GM21447 (cell line): ENCODE measurements around the gene SLC6A18.
"Not testable (repeated sequence)": the region's sequence is repeated elsewhere in the genome, so short reads cannot be mapped to it uniquely, and the experiment has no call there.

Experiments used
- ATAC-seq: cut with Tn5 transposase; IDR thresholded peaks from one replicate; pipeline ENCODE4 v1.9.1; 2021; ENCODE audit not compliant: unreplicated experiment

SLC6A18 gene

DNA sequence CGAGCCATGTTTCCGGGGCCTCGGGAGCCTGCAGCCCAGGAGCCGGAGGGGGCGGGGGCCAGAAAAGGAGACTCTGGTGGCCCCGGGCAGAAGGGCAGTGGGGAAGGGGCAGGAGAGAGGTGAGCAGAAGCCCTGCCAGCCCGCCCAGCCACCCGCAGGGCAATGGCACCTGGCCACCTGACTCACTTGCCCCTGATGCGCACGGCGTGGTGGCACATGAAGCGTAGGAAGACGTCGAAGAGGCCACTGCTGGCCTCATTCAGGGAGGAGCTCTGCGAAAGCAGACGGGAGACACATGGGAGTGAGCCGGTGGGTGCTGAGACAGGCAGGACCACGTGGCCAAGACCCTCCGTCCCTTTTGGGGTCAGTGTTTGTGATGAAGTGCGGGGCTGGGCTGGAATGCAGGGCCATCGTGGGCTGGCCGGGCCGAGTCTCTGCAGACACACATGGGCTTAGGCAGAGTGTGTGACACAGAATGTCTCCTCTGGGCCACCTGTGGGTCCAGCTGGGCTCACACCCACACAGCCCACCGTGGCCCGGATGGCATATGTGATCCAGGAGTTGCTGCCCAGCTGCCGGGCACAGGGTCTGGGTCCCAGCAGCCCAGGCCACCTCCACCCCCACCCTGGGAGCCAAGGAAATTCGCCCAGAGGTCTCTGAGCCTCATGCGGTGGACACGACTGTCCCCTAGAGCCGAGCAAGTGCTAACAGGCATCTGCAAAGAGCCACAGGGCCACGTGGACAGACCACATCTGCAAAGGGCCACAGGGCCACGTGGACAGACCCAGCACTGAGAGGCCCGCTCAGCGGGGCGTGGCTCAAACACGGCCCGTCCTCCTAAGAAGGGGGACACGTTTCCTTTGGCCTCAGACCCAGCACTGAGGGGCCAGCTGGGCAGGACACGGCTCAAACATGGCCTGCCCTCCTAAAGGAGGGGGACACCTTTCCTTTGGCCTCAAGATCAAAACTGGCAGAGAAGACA, 46.0 kb downstream of the SLC6A18 start:
- no peak for ATAC-seq

- ATAC-seq: no peak
Observed at GRCh38 chr5:1272201-1272600, 47.0 kb downstream of the SLC6A18 start.

DNA sequence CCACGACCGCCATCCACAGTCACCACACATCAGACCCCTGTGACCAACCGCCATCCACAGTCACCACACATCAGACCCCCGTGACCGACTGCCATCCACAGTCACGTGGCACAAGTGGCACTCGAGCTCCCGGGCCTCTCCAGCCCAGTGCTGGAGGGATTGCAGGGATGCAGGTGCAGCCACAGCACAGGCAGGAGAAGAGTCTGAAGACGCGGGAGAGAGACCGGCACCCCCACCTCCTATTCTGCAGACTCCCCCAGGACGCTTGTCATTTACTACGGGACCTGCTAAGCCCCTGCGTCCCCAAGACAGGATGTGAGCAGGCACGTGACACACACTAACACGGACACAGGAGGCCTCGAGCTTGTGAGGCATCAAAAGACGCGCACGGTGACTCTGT, 48.6 kb downstream of the SLC6A18 start:
- ATAC-seq: no peak

DNA sequence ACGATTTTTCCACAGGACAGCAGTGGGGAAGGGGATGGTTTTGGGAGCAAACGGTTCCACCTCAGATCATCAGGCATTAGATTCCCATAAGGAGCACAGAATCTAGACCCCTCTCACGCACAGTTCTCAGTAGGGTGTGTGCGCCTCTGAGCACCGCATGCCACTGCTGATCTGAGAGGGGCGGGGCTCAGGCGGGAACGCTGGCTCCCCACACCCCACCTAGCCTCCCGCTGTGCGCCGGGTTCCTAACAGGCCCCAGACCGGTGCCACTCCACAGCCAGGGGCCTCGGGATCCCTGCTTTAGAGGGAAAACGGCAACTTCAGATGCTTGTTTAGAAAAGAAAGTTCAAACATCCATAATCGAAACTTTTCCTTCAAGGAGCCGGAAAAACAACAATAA, 49.3 kb downstream of the SLC6A18 start:
- no peak for ATAC-seq

- ATAC-seq: not testable (repeated sequence)
Observed at GRCh38 chr5:1275397-1276391, 50.5 kb downstream of the SLC6A18 start.

DNA sequence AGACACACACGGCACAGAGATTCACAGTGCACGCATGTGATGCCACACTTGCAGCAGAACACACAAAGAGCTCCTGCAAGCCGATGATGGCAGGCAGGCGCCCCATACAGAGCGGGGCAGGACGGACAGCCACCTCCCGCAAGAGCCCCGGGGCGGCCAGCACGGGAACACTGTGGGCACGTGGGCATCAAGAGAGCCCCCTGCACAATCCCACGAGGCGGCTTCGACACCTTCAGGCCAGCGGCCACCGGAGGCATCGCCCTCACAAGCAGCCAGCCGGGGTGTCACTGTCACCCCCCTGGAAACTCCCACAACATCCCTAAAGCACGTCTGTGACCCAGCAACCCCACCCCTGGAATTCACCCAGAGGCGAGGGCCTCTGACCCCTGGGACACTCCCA, 51.7 kb downstream of the SLC6A18 start:
- ATAC-seq: no peak

DNA sequence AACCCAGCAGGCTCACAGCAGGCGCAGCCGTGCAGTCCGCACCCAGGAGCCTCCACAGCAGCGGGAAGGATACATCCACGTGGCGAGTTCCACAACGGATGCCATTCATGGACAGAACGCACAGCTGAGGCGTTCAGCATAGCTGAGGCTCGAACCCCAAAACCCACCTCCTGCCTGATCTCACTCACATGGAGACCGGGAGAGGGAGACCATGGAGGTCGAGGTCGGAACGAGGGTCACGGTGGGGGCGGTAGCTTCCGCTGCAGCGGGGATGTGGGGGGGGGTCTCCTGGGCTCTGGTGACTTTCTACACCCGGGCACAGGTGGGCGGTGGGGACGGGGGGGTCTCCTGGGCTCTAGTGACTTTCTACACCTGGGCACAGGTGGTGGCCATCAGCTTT, 52.1 kb downstream of the SLC6A18 start:
- no peak for ATAC-seq

GRCh38 chr5:1277781-1278180, 52.6 kb downstream of the SLC6A18 start:
- ATAC-seq: no peak

DNA sequence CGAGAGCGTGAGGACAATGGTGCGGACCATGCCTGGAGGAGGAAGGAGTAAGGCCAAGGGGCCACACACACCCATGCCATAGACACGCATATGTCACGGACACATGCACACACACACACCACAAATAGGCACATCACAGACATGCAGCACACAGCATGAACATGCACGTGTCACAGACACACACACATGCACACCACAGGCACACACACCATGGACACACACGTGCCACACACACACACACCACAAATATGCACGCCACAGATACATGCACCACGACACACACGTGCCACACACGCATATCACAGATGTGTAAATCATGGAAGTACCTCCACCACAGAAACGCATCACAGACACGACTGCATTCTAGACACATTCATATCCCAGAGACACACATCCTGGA, 53.0 kb downstream of the SLC6A18 start:
- ATAC-seq: no peak

DNA sequence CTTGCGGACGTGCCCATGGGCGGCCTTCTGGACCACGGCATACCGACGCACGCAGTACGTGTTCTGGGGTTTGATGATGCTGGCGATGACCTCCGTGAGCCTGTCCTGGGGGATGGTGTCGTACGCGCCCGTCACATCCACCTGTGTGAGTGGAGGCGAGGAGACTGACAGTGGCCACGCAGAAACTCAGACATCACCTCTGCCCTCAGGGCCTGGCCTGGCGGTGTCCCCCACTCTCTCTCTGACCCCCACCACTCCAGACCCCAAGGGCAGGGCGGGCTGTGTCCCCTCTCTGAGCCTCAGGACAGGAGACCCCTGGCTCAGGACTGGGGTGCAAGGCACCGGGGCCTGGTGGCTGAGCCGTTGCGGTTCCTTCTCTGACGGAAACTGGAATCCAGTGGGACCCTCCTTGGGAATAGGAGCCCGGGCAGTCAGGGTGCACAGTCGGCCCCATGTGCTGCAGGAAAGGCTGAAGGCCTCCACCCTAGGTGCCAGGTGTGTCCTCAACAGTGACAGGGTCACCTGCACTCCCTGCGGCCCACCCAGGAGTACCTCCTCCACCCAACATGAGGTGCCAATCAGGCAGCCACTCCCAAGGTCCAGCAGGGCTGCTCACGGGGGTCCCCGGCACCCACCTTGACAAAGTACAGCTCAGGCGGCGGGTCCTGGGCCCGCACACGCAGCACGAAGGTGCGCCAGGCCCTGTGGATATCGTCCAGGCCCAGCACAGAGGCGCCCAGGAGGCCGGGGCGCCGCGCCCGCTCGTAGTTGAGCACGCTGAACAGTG, 53.7 kb downstream of the SLC6A18 start:
- no peak for ATAC-seq

DNA sequence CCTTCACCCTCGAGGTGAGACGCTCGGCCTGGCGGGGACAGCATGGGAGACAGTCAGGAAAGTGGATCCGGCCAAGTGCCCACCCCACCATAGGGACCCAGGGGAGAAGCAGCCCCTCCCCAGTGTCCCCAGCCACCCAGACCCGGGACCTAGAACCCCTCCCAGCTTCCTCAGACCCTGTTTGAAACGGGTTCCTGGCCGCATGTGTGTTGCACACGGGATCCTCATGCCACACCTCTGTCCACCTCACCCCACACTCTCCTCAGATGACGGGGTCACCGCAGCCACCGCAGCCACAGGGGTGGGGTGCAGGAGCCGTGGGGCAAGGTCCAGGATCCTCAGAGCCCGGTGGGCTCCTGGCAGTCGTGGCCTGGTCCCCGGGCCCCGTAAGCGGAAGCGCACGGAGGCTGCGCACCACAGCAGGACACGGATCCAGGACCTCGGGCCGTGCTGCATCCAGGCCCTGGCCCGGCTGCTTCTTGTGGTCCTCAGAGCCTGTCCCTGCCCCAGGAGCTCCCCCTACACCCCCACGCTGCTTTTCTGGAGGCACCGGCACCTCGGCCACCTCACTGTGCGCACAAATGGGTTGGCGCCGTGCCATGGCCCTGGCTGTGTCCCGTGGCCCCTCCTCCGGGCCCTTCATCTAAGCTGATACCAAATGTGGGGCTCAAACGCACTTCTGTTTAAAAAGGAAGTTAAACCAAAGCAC, 54.4 kb downstream of the SLC6A18 start:
- ATAC-seq: no peak

DNA sequence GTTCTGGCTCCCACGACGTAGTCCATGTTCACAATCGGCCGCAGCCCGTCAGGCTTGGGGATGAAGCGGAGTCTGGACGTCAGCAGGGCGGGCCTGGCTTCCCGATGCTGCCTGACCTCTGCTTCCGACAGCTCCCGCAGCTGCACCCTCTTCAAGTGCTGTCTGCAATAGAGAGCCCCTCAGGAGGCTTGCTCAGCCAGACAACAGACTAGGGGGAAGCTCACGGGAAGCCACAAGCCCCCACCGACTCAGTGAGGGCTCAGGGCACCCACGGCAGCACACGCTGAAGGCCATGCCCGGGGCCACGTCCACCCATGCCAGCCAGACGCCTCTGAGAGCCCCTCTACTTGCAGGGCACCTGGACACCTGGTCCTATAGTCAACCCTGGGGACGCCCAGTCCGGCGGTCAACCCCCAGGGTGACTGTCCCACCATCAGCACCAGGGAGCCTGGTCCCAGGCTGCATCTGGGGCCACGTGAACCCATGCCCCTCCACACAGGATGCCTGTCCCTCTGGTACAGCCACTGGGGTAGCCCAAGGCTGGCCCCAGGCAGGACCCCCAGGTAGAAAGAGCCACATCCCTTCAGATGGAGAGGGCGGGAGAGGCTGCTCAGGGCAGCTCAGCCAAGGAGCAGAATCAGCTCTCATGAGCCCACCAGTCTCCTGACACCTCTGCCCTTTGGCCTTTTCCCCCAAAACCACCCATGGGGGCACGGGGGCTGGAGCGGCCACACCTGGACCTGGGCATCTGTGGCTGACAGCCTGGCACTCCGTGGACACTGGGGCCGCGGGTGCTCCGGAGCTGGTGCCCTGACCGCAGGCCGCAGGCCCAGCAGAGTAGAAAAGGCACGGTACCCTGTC, 55.2 kb downstream of the SLC6A18 start:
- no peak for ATAC-seq

GRCh38 chr5:1281038-1281882, 56.1 kb downstream of the SLC6A18 start:
- ATAC-seq: no peak

GRCh38 chr5:1282131-1282992, 57.2 kb downstream of the SLC6A18 start:
- ATAC-seq: no peak

DNA sequence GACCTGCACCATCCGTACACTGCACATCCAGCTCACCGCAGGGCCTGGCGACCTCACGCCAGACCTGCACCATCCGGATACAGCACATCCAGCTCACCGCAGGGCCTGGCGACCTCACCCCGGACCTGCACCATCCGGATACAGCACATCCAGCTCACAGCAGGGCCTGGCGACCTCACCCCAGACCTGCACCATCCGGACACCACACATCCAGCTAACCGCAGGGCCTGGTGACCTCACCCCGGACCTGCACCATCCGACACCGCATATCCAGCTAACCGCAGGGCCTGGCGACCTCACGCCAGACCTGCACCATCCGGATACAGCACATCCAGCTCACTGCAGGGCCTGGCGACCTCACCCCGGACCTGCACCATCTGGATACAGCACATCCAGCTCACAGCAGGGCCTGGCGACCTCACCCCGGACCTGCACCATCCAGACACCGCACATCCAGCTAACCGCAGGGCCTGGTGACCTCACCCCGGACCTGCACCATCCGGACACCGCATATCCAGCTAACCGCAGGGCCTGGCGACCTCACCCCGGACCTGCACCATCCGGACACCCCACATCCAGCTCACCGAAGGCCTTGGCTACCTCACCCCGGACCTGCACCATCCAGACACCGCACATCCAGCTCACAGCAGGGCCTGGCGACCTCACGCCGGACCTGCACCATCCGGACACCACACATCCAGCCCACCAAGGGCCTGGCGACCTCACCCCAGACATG, 58.0 kb downstream of the SLC6A18 start:
- not testable (repeated sequence) for ATAC-seq

GRCh38 chr5:1283729-1284041, 58.5 kb downstream of the SLC6A18 start:
- not testable (repeated sequence) for ATAC-seq
